Ishikawa (cell line): Measurements from ENCODE around the gene U2AF2.

Source experiments
- CEBPB ChIP-seq: IDR thresholded peaks from 2 replicates; pipeline ENCODE4 v1.6.1; 2012
- CREB1 ChIP-seq: IDR thresholded peaks from 2 replicates; pipeline ENCODE4 v1.6.1; 2012; ENCODE audit warnings: low read depth
- EGR1 ChIP-seq: IDR thresholded peaks from 2 replicates; pipeline ENCODE4 v1.6.1; 2012
- EP300 ChIP-seq: IDR thresholded peaks from 2 replicates; pipeline ENCODE4 v1.6.1; 2012; ENCODE audit warnings: borderline replicate concordance
- FOXM1 ChIP-seq: IDR thresholded peaks from 2 replicates; pipeline ENCODE4 v1.6.1; 2012; ENCODE audit warnings: low read depth, borderline replicate concordance
- MAX ChIP-seq: IDR thresholded peaks from 2 replicates; pipeline ENCODE4 v1.6.1; 2012
- NFIC ChIP-seq: IDR thresholded peaks from 2 replicates; pipeline ENCODE4 v1.6.1; 2012
- RAD21 ChIP-seq: IDR thresholded peaks from 2 replicates; pipeline ENCODE4 v1.6.1; 2012; ENCODE audit warnings: low read depth
- REST ChIP-seq: IDR thresholded peaks from 2 replicates; pipeline ENCODE4 v1.6.1; 2012; ENCODE audit warnings: low read depth, mild to moderate bottlenecking
- TAF1 ChIP-seq: IDR thresholded peaks from 2 replicates; pipeline ENCODE4 v1.6.1; 2012; ENCODE audit warnings: low read depth, mild to moderate bottlenecking
- TCF12 ChIP-seq: IDR thresholded peaks from 2 replicates; pipeline ENCODE4 v1.6.1; 2012; ENCODE audit warnings: low read depth
- USF1 ChIP-seq: IDR thresholded peaks from 2 replicates; pipeline ENCODE4 v1.6.1; 2012
- YY1 ChIP-seq: IDR thresholded peaks from 2 replicates; pipeline ENCODE4 v1.6.1; 2012; ENCODE audit warnings: low read depth
- ZBTB7A ChIP-seq: IDR thresholded peaks from 2 replicates; pipeline ENCODE4 v1.6.1; 2012; ENCODE audit warnings: low read depth

GRCh38 chr19:55640577-55641425 is 14.0 kb upstream of the U2AF2 start, which contains the start of gene ZNF580:
- no peak for TF ChIP-seq EP300
- no peak for TF ChIP-seq CEBPB
- TF ChIP-seq TAF1, result peak; percentile 70
- no peak for TF ChIP-seq RAD21
- TF ChIP-seq MAX, result peak; percentile 44; the same call in 1 of the 2 replicates
- no peak for TF ChIP-seq REST
- TF ChIP-seq USF1, result no peak
- no peak for TF ChIP-seq NFIC
- no peak for TF ChIP-seq YY1
- TF ChIP-seq CREB1, result no peak
- 0 out of 2 replicates have a peak, but pooled peaks have one; percentile 3 for TF ChIP-seq EGR1
- TF ChIP-seq TCF12, result no peak
- peak; percentile 83 for TF ChIP-seq ZBTB7A
- no peak for TF ChIP-seq FOXM1
